ENCODE measurements around the gene NEK3.
A peak's percentile ranks its signal among the peaks of the same experiment; 100 is the strongest.
"Not testable (repeated sequence)": the region's sequence is repeated elsewhere in the genome, so short reads cannot be mapped to it uniquely, and the experiment has no call there.

Gene NEK3

GRCh38 chr13:52165411-52165810 is 6.0 kb upstream of the NEK3 start:
- no peak for FAIRE-seq

GRCh38 chr13:52164989-52165388 is 5.6 kb upstream of the NEK3 start:
- no peak for FAIRE-seq

DNA sequence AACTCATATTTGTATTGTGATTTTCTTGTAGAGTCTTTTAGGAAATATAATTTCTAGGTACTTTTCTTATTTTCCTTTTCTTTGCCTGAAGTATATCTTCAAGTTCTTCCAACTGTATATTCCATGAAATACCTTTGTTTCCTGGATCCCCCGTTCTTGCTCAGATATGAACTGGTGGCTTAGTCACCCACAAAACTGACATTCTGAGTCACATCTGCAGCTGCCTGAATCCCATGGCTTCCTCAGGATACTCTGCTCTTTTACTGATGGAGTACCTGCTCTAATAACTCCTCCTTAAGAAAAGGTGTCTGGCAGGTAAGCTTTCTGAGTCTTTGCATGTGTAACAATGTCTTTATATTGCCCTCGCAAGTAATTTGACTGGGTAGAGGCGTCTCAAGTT is 4.5 kb upstream of the NEK3 start:
- not testable (repeated sequence) for FAIRE-seq

DNA sequence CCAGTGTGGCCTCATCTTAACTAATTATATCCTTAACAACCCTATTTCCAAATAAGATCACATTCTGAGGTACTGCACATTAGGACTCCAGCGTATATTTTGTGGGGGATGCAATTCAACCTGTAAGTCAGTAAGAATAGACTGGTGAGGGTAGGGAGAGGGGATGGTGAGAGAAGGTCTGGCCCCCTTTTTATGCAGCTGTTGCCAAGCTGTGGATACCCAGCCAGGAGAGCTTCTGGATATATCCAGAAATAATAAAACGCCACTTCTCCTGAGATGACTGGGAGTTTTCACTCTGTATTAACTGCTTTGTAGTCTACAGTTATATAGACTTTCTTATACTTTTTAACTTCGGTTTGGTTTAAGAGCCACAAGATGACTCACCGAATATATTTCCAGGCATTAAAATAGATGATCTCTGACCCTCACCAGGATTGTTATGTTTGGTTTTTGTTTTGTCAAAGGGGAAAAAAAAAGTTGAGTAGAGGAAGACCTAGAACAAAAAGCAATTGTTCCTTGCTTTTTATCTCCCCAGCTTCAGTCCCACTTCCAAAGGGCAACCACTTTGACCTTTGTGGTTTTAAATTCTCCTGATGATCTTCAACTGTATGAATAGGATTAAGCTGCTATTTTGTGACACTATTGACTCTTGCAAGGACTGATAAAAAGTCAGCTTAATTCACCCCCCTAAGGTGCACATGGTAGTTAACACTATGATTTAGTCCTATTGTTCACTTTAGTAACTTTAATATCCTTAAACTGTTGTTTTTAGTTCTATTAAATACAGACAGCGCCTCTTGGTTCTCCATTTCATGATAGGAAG is 3.1 kb upstream of the NEK3 start:
- no peak for FAIRE-seq

GRCh38 chr13:52161181-52161646 is 1.8 kb upstream of the NEK3 start:
- no peak for FAIRE-seq

DNA sequence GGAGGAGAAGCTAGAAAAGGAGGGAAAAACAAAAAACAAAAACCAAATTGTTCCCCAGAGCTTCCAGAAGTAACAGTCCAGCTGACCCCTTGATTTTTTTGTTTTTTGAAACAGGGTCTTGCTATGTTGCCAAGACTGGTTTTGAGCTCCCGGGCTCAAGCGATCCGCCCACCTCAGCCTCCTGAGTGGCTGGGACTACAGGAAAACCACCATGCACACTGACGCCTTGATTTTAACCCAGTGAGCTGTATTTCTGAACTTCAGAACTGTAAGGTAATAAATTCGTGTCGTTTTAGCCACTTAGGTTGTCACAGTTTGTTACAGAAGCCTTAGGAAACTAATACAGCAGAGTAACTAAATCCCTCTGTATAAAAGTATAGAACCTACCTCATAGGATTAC is 1.1 kb upstream of the NEK3 start:
- no peak for FAIRE-seq

DNA sequence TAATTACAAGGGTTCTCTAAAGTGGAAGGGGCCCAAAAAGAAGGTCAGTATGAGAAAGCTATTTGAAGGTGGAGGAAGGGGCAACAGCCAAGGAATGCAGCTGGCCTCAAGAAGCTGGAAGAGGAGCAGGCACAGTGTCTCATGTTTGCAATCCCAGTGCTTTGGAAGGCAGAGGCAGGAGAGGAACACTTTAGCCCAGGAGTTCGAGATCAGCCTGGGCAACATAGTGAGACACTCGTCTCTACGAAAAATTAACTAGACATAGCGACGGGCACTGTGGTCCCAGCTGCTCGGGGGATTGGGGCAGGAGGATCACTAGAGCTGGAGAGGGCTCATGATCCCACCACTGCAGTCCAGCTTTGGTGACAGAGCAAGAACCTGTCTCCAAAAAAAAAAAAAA is 656 bp upstream of the NEK3 start:
- FAIRE-seq: no peak

GRCh38 chr13:52158629-52159158 is 703 bp downstream of the NEK3 start:
- no peak for FAIRE-seq

DNA sequence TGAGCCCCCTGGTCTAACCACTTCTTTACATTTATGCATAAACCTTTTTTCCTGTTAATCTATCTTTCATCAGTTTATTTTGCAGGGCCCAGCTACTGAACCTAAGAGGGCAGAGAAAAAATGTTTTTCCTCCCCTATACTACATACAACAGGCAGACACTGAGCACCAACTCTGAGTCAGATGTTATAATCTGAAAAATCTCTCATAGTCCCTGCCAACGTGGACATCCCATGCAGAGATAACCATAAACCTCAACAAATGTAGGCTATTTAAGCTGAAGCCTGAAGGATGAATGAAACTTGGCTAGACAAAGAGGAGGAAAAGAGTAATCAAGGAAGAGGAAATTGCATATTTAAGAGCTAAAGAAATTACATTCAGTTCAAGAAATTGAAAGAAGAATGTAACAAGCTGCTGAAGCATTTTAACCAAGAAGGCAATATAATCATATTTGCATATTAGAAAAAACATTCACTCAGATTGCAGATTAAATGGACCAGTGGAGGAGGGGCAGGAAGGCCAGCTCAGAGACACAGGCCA is 2.6 kb downstream of the NEK3 start:
- FAIRE-seq: no peak

DNA sequence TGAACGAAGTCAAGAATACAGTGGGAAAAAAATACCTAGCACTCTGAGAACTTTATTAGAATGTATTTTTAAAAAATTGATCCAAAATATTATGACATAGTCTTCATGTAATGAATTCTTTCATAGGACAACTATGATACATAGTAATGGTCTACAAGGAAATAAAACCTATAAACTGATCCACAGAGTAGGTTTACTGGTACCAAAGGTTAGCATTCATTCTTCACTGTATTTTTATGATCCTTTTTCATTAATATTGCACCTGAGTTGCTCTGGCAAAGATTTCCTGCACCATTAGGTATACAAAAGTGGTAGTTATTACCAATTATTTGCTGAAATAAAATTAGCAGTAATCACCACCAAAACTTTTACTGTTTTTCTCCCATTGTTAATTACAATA is 4.2 kb downstream of the NEK3 start:
- FAIRE-seq: no peak

DNA sequence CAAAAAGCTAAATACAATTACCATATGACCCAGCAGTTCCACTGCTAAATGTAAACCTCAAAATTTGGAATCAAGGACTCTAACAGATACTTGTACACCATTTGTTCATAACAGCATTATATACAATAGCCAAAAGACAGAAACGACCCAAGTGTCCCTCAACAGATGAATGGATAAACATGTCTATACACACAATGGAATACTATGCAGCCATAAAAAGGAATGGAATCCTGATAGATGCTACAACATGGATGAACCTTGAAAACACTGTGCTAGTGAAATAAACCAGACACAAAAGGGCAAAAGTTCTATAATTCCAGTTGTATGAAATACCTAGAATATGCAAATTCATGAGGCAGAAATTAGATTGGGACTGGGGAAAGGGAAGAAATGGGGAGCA is 12.2 kb downstream of the NEK3 start:
- FAIRE-seq: no peak

DNA sequence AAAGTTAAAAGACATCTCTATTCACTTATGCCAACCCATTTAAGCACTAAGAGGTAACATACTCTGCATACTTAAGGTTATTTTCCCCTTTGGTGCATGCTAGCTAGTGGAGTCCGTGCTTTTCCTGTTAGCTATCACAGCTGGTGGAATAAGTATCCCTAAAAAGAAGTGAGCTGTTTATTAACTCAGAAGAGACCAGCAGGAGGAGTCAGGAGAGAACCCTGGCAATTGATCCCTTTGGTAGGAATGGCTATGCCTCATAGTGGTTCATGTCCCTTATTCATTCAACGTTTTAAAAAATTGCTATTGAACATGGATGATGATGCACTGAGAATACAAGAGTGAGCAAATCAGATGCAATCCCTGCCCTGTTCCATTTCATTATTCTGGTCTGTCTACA is 18.1 kb downstream of the NEK3 start:
- no peak for FAIRE-seq

GRCh38 chr13:52137489-52137888 is 21.9 kb downstream of the NEK3 start:
- FAIRE-seq: no peak

DNA sequence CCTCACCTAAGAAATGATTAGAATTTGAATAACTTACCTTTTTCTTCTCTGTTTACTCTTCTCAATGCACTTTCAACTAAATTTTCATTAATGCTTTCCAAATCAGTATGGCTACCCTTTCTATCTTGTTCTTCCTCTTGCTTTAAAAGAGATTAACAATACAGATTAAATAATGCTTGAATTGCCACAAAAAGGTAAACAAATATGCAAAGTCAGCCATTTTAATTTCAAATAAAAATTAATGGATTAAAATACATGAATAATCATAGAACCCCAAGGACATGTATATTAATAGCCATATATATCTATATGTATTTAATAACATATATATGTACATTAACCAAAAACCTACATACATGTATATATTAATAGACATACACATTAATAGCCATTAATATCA is 22.6 kb downstream of the NEK3 start:
- FAIRE-seq: peak; percentile 18

DNA sequence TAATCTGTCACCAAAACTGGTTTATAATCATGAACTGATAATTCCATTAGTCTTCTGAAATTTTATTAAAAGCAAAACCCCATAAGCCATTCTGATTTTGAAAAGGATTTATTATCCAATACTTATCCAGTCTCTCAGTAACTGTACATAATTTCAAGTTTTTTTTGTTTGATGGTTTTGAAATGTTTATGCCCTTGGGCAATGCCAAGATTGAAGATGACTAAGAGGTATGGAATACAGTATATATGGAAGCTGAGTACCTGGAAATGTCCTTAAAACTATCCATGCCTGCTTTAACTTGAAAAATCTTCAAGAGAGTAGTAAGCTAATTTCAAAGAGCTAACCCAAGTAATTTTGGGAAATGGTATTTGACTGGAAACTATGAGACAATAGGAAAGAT is 28.8 kb downstream of the NEK3 start:
- no peak for FAIRE-seq

DNA sequence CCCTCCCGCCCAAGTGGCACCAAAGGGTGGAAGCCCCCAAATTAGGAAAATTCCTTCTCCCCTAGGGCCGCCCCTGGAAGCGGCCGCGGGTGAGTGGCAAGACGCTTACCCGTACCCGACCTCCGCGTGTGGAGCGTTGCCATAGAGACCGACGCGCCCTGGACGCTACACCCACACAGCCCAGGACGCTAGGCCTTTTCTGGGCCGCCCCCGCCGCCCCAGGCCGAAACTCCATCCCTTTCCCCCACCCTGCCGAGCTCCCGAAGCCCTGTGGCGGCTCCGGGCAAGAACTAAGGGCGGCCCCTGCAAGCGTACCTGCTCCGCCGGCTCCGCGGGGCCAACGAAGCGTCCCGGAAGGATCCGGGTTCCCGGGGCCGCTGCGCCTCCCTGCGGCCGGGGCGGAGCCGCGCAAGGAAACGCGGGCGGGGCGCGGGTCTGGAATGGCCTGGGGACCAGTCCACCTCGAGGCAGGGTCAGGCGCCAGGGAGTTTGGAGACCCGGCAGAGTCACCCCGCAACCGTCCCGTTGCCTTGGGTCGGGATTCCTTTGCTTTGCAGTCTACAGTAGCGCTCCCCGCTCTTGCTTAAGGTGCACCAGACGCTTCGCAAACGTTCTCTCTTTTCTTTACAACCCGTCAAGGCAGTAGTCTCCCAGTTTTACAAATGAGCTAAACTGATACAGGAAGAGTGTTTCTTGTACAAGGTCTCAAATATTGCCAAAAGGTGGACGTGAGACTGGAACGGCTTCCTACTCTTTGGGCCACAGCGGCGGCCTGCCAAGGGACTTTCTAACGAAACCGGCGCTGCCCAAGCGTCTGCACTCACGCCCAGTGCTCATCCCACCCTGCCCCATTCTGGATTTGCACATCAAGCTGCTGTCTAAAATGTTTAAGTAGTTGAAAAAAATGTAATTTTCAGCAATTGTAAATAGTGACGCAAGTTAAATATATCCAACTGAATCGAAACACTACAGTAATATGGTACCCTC is 30.4 kb downstream of the NEK3 start, which contains the start of gene NEK5:
Gene NEK5 (minus strand): TSS at position 360 of the 987 bp plus-strand sequence. CDS start 1,591 bp downstream, outside the sequence.
- FAIRE-seq: no peak

- peak; percentile 68 for FAIRE-seq
Observed at GRCh38 chr13:52127783-52128702, 31.4 kb downstream of the NEK3 start.

DNA sequence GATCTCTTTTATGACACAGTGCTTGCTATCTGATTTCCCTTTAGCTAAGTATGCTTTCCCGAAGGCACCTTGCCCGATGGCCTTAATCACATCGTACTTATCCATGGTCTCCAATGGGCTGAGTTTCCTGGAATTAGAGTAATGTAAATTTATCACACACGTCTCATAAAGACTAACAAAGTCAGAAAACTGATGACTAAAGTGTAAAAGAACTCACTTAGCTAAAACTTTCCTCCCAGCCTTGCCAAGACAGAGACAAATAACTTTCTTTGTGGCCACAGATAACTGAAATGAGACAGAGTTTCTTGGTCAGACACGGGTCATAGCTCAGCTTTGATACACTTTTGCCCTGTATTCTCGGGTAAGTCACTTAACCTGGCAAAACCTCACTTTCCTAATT is 32.0 kb downstream of the NEK3 start:
- FAIRE-seq: no peak

GRCh38 chr13:52125547-52125946 is 33.9 kb downstream of the NEK3 start:
- FAIRE-seq: no peak

DNA sequence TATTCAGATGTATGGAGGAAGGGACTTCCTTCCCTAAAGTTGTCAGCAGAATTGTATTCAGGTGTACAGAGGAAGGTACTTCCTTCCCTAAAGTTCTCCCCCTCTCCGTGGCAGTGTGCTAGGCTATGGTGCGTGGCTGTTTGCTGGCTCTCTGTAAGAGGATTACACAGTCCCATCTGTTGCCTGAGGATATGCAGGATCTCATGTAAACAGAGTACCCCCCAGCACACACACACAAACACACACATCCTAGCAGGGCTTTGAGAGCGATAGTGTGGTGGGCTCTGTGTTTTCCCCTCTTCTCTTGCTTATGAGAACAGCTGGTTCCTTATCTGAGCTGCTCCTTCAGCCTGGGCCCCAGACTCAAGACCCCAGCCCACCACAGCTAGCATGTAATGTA is 40.8 kb downstream of the NEK3 start:
- no peak for FAIRE-seq

- FAIRE-seq: no peak
Observed at GRCh38 chr13:52118095-52118494, 41.3 kb downstream of the NEK3 start.

DNA sequence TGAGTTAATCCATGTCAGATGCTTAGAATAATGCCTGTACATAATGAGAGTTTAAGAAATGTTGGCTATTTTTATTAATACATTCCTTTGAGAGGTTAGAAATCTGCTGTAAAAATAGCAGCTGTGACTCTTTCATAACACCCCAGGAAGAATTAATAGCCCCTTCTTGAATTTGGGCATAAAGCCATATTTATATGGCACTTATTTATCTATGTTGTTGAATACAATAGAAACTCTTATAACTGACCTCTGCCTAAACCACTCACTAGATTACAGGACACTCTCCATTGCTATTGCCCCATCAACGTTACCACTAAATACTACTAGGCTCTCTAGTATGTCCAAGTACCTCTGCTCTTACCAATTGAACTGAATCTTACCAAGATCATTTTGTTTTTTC is 46.8 kb downstream of the NEK3 start:
- no peak for FAIRE-seq

All from endometrium (tissue), 2 donors.